Vagina (tissue), 2 donors: Measurements from ENCODE around the gene RFWD3.

Experiments
- CTCF ChIP-seq, 3 experiments: fragments of 450-650 bp in 2 of 3; fragments of 200-600 bp in 1 of 3; sonication (generic) in 1 of 3; IDR thresholded peaks; one replicate each; pipeline ENCODE4 v1.5.1; 2017 to 2019; ENCODE audit warnings: antibody characterized with exemption in 3 of 3, mild to moderate bottlenecking in 2 of 3, moderate library complexity in 2 of 3
- POLR2A ChIP-seq, 2 donors: fragments of 450-650 bp; IDR thresholded peaks; one replicate each; pipeline ENCODE4 v1.6.1; 2017; ENCODE audit warnings: antibody characterized with exemption in 2 of 2, mild to moderate bottlenecking in 2 of 2, moderate library complexity in 2 of 2
- POLR2AphosphoS5 ChIP-seq, 2 donors: sonication (generic); formaldehyde crosslinking; IDR thresholded peaks; one replicate each; pipeline ENCODE4 v1.9.0; 2017; ENCODE audit warnings: antibody characterized with exemption in 2 of 2, mild to moderate bottlenecking in 2 of 2, low read depth in 1 of 2; ENCODE audit not compliant: insufficient read depth in 1 of 2

DNA sequence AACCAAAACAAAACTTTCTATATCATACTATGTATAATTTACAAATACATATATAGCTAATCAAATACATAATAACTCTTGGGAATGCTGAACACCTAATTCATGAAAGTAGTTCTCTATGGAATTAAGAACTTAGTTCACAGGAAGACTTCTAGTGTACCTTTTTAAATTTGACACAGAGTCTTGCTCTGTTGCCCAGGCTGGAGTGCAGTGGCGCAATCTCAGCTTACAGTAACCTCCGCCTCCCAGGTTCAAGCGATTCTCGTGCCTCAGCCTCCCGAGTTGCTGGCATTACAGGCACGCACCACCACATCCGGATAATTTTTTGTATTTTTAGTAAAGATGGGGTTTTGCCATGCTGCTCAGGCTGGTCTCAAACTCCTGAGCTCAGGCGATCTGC lies 24.7 kb downstream of the RFWD3 start:
- TF ChIP-seq CTCF (IDR thresholded peaks at IDR 0.05) (no peak), POLR2AphosphoS5 (IDR thresholded peaks at IDR 0.05; ENCODE audit: insufficient read depth in 1 of 2, low read depth in 1 of 2) (no peak), POLR2A (IDR thresholded peaks at IDR 0.05) (no peak)
